Upper lobe of left lung (tissue), 4 donors: ENCODE measurements around the gene NHSL1.

ENCODE experiments used
- CTCF ChIP-seq, 6 experiments: fragments of 450-650 bp in 4 of 6; fragments of 200-600 bp in 2 of 6; sonication (generic) in 2 of 6; IDR thresholded peaks; one replicate each; pipeline ENCODE4 v1.5.1; 2016 to 2019; ENCODE audit warnings: antibody characterized with exemption in 6 of 6
- POLR2A ChIP-seq, 4 donors: fragments of 450-650 bp; IDR thresholded peaks; one replicate each; pipeline ENCODE4 v1.5.1; 2016 to 2017; ENCODE audit warnings: antibody characterized with exemption in 4 of 4, mild to moderate bottlenecking in 2 of 4

DNA sequence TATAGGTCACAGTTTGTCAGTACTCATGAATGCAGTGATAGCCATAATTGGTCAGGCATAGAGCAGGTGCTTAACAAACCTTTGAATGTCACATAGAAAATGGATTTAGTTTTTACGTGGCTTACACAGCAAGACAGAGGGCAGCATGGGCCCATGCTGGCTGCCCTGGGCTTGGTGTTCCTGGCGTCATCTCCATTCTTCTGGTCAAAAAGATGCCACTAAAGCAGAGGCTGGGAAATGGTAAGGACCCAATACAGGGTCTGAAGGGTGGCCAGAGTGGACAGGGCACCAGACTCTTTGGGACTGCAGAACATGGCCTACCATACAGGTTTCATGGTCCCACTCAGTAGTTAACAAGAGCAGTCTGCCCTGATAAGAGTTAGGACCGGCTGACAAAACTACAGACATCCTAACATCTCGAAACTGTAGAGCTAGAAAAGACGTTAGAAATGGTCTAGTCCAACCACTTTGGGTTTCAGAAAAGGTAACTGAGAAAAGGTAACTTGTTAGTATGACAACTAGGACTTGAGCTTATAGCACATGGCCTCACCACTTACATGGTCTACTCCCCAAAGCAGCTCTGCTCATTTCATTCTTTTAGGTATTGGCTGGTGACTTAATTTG, 72.7 kb downstream of the NHSL1 start:
- TF ChIP-seq CTCF (IDR thresholded peaks at IDR 0.05): no peak
- no peak for TF ChIP-seq POLR2A (IDR thresholded peaks at IDR 0.05)
